ENCODE data around the gene CHST12.

CHST12 gene

DNA sequence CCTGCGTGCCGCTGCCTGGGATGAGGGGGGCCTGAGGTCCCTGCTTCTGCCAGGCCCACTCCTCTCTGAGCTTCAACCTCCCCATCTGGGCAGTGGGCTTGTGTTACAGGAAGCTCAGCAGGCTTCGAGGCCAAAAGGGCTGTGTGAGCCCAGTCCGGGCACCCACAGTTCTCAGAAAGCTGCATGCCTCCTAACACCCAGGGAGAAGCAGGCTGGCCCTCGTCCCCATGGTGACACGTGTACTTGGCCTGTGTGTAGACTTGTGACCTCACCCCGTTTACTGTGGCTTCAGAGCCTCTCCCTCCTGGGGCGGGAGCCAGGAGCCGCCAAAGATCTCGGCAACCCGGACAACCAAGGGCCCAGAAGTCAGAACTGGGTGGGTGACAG, 75.0 kb downstream of the CHST12 start:
- DNase-seq (ENCODE audit: low read depth in 3 of 3) = no peak

GRCh38 chr7:2478800-2479199, 75.4 kb downstream of the CHST12 start:
- no peak for DNase-seq (ENCODE audit: low read depth in 3 of 3)

DNA sequence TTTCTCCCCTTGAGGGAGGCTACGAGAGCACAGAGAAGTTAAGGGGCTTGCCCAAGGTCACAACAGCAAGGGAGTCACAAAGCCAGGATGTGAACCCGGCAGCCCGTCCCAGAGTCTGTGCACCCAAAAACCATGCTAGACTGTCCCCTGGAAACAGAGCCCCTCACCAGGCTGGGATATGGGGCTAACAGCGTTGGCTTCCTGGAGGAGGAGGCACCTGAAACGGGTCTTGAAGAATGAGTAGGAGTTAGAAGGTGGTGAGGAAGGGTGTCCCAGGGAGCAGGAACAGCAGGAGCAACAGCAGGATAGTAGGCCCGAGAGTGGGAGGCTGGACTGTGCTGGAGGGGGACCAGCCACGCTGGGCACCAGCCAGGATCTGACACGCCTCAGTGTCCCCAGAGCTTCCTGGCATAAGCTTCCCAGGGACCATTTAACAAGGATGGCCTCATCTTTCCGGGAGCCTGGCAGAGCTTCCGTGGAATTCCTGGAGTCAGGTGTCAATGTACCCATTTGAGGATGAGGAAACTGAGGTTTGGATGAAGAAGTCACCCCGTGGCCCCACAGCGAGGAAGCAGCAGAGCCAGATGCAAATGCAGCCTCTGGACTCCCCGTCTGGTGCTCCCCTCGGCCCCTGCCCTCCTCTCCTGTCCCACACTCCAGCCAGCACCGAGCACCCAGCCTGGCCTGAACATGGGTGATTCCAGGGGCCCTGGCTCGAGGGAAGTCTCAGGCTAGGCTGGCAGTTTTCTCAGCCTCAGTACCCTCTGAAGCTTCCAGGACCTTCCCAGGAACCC, 76.1 kb downstream of the CHST12 start:
- no peak for DNase-seq (ENCODE audit: low read depth in 3 of 3)

DNA sequence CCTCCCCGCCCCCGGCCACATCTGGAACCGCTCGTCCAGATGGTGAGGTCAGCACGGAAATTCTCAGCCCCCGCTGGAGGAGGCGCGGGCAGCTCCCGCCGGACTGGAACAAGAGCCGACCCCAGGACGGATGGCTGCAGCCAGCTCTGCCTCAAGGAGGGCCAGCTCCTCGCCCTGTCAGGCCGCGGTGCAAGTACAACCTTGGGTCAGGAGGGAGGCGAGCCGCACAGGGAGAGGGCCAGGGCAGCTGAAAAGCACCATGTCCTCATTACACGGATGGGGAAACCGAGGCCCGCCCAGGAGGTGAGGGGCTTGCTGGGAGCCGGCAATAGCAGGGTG, 76.6 kb downstream of the CHST12 start:
- no peak for DNase-seq (ENCODE audit: low read depth in 3 of 3)

DNA sequence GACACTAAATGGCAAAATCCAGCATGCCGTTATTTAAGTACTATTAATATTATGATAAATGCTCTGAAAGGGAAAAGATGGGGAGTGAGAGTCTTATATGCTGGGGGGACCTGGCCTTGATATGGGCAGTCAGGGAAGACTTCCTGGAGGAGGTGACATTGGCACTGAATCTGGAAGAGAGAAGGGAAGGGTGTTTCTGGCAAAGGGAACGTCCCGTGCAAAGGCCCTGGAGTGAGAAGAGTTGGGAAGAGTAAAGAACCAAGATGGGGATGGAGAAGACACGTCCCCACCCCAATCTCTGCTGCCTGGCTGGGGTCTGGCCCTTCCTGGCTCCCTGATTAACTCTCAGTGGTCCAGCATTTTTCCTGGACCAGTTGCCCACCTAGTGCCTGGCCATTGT, 77.8 kb downstream of the CHST12 start:
- DNase-seq (ENCODE audit: low read depth in 3 of 3) = no peak

GRCh38 chr7:2482725-2483451, 79.5 kb downstream of the CHST12 start:
- no peak for DNase-seq (ENCODE audit: low read depth in 3 of 3)

DNA sequence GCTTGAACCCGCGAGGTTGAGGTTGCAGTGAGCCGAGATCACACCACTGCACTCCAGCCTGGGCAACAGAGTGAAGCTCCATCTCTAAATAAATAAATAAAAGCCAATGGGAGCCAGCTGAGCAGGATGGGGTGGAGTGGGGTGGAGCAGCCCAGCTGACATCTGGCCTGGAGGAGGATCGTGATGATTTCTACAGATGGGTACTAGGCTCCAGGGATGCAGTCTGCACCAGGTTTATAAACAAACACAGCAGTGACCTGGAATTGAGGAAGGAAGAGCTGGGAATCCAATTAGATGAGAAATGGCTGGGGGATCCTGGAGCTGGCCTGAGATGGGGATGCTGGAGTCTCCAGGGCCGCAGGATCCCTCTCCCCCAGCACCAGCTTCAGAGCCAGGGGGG, 80.1 kb downstream of the CHST12 start:
- DNase-seq (ENCODE audit: low read depth in 3 of 3) = no peak

- DNase-seq (ENCODE audit: low read depth in 3 of 3) = no peak
These were observed 81.5 kb downstream of the CHST12 start for GRCh38 chr7:2484868-2485267.

GRCh38 chr7:2487586-2488271, 84.3 kb downstream of the CHST12 start:
- no peak for DNase-seq (ENCODE audit: low read depth in 3 of 3)

DNA sequence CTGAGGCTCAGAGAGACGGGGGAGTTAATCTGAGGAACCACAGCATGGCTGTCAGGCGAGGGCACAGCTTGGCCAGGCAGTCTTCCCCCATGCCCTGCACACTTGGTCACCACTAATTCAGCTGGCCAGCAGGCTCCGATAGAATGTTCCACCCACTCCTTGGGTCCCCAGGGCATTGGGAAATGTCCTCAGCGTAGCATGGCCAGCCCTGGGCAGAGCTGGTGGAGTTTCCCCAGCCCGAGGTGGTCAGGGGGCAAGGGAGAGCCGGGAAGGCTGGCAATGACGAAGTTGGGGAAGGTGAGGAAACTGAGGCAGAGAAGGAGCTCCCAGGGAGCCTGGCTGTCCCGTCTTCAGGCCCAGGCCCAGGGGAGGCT, 84.8 kb downstream of the CHST12 start:
- no peak for DNase-seq (ENCODE audit: low read depth in 3 of 3)

- DNase-seq (ENCODE audit: low read depth in 3 of 3) = no peak
These were observed 85.3 kb downstream of the CHST12 start for GRCh38 chr7:2488681-2489080.

GRCh38 chr7:2490181-2490651, 86.8 kb downstream of the CHST12 start:
- no peak for DNase-seq (ENCODE audit: low read depth in 3 of 3)

DNA sequence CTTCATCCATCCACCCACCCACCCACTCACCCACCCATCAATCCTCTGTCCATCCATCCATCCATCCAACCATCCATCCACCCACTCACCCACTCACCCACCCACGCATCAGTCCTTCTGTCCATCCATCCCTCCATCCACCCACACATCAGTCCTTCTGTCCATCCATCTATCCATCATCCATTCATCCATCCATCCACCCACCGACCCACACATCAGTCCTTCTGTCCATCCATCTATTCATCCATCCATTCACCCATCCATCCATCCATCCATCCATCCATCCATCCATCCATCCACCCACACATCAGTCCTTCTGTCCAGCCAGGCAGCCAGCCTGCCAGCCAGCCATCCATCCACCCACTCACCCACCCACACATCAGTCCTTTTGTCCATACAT, 88.6 kb downstream of the CHST12 start:
- DNase-seq (ENCODE audit: low read depth in 3 of 3) = no peak

DNA sequence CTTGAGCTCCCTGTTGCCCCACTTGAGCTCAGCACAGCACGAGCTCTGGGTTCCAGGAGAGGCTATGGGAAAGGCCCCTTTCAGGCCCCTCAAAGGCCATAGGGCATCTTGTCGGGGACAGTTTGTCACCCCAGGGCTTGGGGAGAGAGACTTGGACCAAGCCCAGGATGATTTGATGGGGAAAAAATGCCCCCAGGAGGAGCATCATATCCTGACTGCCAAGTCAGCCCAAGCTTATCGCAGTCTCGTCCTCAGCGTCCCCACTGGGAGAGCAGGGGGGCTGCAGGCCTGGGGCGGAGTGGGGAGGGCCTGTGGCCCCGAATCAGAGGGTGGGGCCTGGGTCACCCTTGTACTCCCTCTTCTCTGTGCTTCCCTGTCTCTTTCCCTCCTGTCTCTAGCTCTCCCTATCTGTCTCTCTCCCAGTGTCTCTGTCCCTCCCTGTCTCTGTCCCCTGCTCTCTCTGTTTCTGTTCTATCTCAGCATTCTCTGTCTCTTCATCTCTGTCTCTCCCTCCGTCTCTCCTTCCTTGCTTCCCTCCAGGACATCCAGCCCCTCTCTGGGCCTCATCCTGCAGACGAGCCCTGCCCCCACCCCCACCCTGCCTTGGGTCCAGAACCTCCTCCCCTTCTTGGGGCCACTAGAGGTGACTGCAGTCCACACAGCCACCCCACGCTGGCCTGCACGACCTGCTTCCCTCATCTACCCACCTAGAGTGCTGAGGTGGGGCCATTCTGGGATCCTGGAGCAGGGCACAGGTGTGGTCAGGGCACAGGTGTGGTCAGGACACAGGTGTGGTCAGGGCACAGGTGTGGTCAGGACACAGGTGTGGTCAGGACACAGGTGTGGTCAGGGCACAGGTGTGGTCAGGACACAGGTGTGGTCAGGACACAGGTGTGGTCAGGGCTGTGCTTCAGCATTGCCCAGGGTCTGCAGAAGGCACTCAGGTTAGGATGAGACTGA, 90.1 kb downstream of the CHST12 start:
- no peak for DNase-seq (ENCODE audit: low read depth in 3 of 3)

DNA sequence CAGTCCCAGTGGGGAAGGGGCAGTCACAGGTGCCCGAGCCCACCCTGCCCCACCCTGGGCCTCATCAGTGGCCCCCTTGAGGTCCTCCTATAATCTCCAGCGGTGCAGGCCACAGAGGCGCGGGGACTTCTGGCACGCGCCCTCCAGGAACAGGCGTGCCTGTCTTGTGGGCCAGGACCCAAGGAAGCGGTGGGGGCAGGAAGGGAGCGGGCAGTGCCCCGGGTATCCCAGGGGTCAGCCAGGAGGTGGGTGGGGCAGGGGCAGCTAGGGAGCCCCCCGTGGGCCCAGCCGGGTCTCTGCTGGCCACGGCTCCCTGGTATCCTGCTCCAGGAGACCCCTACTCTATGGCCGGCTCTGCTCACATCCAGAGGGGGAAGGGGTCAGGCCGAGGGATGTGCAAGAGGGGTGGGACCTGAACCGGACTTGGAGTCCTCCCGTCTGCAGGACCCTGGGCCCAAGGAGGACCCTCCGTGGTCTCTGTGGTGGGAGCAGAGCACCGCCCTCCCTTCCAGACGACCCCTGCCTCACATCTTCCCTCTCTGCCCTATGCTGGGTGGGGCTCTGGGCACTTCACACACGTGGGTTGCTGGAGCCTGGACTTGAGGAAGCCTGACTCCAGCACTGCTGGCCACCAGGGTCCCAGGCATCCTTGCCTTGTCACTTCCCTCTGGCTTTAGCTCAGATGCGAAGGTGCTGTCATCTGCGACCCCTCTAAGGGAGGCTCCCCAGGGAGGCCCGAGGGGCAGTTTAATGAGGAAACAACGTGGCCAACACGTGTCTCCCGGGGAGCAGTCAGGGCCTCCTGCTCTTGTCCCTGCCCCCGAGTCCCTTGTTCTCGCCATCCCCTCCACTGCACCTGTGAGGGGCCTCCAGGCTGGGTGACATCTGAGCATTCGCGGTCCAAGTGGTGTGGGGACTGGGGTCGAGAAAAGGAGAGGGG, 91.0 kb downstream of the CHST12 start:
- no peak for DNase-seq (ENCODE audit: low read depth in 3 of 3)

GRCh38 chr7:2495418-2496299, 92.2 kb downstream of the CHST12 start:
- no peak for DNase-seq (ENCODE audit: low read depth in 3 of 3)

DNA sequence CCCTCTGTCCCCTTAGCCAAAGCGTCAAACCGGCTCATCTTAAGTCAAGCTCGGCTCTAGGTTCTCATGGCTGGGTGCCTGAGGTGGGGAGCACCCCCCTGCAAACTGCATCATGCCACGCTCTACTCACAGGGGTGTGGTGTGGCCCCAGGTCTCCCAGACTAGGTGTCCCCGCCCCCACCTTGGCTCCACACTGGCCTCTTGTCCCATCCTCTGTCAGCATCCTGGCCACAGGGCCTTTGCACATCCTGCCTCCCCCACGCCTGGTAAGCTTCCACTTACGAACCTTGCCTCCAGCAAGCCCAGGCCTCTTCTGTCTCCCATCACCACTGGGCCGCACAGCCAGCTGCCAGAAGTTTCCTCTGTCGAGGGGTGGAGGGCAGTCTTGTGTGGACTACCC, 93.0 kb downstream of the CHST12 start:
- DNase-seq (ENCODE audit: low read depth in 3 of 3) = no peak

DNA sequence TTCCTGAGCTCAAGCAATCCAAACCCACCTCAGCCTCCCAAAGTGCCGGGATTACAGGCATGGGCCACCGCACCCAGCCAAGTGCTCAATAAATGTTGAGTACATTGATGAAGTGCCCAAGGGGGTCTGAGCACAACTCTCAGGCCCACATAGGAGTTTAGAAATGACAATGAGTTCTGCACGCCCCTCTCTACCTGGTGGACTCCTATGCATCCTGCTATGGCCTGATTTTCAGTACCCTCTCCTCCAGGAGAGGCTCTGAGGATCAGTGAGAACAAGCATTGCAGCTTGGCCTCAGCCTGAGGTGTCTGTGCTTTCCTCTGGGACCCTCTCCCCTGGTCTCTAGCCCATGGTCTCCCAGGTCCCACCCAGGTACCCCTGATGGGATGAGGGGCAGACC, 93.7 kb downstream of the CHST12 start:
- no peak for DNase-seq (ENCODE audit: low read depth in 3 of 3)

GRCh38 chr7:2497500-2498336, 94.3 kb downstream of the CHST12 start:
- no peak for DNase-seq (ENCODE audit: low read depth in 3 of 3)
